OCI-LY3 (cell line): ENCODE measurements around the gene TCF21.
"Not testable (repeated sequence)": the region's sequence is repeated elsewhere in the genome, so short reads cannot be mapped to it uniquely, and the experiment has no call there.

Source experiments
- H2AFZ ChIP-seq: fragments of 200-600, 300-600 bp; shearing (Covaris generic); 2 replicates; pipeline ENCODE4 v1.6.0; 2014; ENCODE audit warnings: antibody characterized with exemption, low read depth, low read length
- H3K27ac ChIP-seq: fragments of 200-600, 300-600 bp; sonication (generic); 2 replicates; pipeline ENCODE4 v1.5.1; 2014; ENCODE audit warnings: mild to moderate bottlenecking, low read length, moderate library complexity, mixed read lengths
- H3K27me3 ChIP-seq: fragments of 200-600, 300-600 bp; sonication (generic); 2 replicates; pipeline ENCODE4 v1.6.1; 2014; ENCODE audit warnings: low read depth, low read length, mixed read lengths
- H3K36me3 ChIP-seq: fragments of 200-600, 300-600 bp; sonication (generic); replicated peaks from 2 replicates; pipeline ENCODE3; 2014; ENCODE audit warnings: low read depth, low read length, mixed read lengths
- H3K4me1 ChIP-seq: fragments of 300-600, 200-600 bp; sonication (generic); 2 replicates; pipeline ENCODE4 v1.6.1; 2014; ENCODE audit warnings: low read length, mixed read lengths
- H3K4me2 ChIP-seq: fragments of 200-600, 300-600 bp; sonication (generic); 2 replicates; pipeline ENCODE4 v1.6.1; 2014; ENCODE audit warnings: low read length, mixed read lengths
- H3K4me3 ChIP-seq: fragments of 300-600, 200-600 bp; sonication (generic); 2 replicates; pipeline ENCODE4 v1.5.1; 2014; ENCODE audit warnings: antibody characterized with exemption, mild to moderate bottlenecking, low read length, moderate library complexity
- H3K79me2 ChIP-seq: fragments of 300-600, 200-600 bp; shearing (Covaris generic); 2 replicates; pipeline ENCODE4 v1.6.1; 2014; ENCODE audit warnings: mild to moderate bottlenecking, low read length, mixed read lengths
- H3K9ac ChIP-seq: fragments of 300-600, 200-600 bp; shearing (Covaris generic); 2 replicates; pipeline ENCODE4 v1.6.0; 2014; ENCODE audit warnings: mild to moderate bottlenecking, low read length, moderate library complexity
- H3K9me3 ChIP-seq: fragments of 200-600, 300-600 bp; shearing (Covaris generic); 2 replicates; pipeline ENCODE4 v1.6.1; 2014; ENCODE audit warnings: low read length, mixed read lengths; ENCODE audit not compliant: insufficient read depth
- H4K20me1 ChIP-seq: fragments of 200-600, 300-600 bp; sonication (generic); 2 replicates; pipeline ENCODE4 v1.6.1; 2016; ENCODE audit warnings: low read length, mixed read lengths; ENCODE audit not compliant: insufficient read depth
- CTCF ChIP-seq: fragments of 200-600, 300-600 bp; sonication (generic); IDR thresholded peaks from 2 replicates; pipeline ENCODE4 v1.5.1; 2014; ENCODE audit warnings: antibody characterized with exemption, low read length, low read depth
- EZH2phosphoT487 ChIP-seq: fragments of 200-600 bp; shearing (Covaris generic); IDR thresholded peaks from 2 replicates; pipeline ENCODE4 v1.6.1; 2018; ENCODE audit warnings: antibody characterized with exemption, mixed run types, low read depth

TCF21 gene

DNA sequence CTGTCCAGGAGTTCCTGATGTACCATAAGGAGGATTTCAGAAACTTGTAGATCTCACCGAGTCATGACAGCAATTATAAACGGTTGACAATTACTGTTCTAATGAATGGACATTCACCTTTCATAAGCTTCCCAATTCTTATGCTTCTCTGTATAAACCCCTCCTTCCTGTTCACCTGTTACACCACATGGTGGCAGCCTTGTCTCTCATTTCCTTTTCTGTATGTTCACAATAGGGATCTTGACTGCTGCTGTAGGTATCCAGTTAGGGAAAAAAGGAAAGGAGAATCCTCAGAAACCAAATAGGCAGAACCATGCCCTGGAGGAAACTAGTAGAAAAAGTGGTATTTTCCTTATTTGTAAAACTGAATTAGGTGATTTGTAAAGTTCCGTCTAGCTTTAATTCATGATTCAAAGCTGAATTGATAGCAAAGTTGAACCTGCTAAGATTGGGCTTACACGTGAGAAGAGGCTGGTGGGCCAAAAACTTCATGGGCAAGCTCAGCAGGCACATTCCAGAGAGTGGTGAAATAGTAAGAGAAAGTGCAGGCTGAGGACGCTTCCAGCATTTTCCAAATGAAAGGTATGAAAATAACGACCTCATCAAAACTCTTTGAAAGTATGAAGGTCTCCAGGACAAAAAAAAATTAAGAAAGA is 35.2 kb downstream of the TCF21 start:
- H2AFZ ChIP-seq: no peak overlapping the region
- peaks cover 20% of the 10 kb centered on the region for H3K27me3 ChIP-seq
- no peaks in the 10 kb centered on the region for H4K20me1 ChIP-seq
- peak overlapping the region; percentile 41 for H3K4me2 ChIP-seq
- no peaks in the 10 kb centered on the region for H3K36me3 ChIP-seq
- H3K4me1 ChIP-seq: peaks cover 9% of the 10 kb centered on the region
- no peaks in the 10 kb centered on the region for H3K79me2 ChIP-seq
- TF ChIP-seq CTCF: peak; percentile 81
- no peak for TF ChIP-seq EZH2phosphoT487
- H3K9ac ChIP-seq: no peak overlapping the region
- no peaks in the 10 kb centered on the region for H3K9me3 ChIP-seq
- no peak overlapping the region for H3K27ac ChIP-seq
- H3K4me3 ChIP-seq: no peak overlapping the region

GRCh38 chr6:133931221-133931620 is 42.3 kb downstream of the TCF21 start:
- H4K20me1 ChIP-seq, H2AFZ ChIP-seq, H3K4me3 ChIP-seq, H3K27me3 ChIP-seq, H3K4me2 ChIP-seq, H3K27ac ChIP-seq, H3K36me3 ChIP-seq, H3K4me1 ChIP-seq, H3K9ac ChIP-seq, H3K79me2 ChIP-seq, H3K9me3 ChIP-seq: not testable (repeated sequence)

DNA sequence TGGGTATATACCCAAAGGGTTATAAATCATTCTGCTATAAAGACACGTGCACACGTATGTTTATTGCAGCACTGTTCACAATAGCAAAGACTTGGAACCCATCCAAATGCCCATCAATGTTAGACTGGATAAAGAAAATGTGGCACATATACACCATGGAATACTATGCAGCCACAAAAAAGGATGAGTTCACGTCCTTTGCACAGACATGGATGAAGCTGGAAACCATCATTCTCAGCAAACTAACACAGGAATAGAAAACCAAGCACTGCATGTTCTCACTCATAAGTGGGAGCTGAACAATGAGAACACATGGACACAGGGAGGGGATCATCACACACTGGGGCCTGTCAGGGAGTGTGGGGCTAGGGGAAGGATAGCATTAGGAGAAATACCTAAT is 47.4 kb downstream of the TCF21 start:
- not testable (repeated sequence) for H2AFZ ChIP-seq, H3K4me1 ChIP-seq, H3K4me3 ChIP-seq, H3K27me3 ChIP-seq, H3K79me2 ChIP-seq, H3K4me2 ChIP-seq, H3K9ac ChIP-seq, H3K9me3 ChIP-seq, H3K36me3 ChIP-seq, H3K27ac ChIP-seq, H4K20me1 ChIP-seq

- no peaks in the 10 kb centered on the region for H3K36me3 ChIP-seq
- no peaks in the 10 kb centered on the region for H3K9me3 ChIP-seq
- no peak overlapping the region for H3K27ac ChIP-seq
- H3K4me1 ChIP-seq: no peaks in the 10 kb centered on the region
- no peaks in the 10 kb centered on the region for H4K20me1 ChIP-seq
- no peaks in the 10 kb centered on the region for H3K79me2 ChIP-seq
- no peak overlapping the region for H2AFZ ChIP-seq
- no peak overlapping the region for H3K4me2 ChIP-seq
- TF ChIP-seq CTCF (no peak), EZH2phosphoT487 (no peak)
- H3K9ac ChIP-seq: no peak overlapping the region
- H3K4me3 ChIP-seq: no peak overlapping the region
- H3K27me3 ChIP-seq: no peaks in the 10 kb centered on the region
Observed at GRCh38 chr6:133937909-133938308, 49.0 kb downstream of the TCF21 start.

GRCh38 chr6:133938533-133938932 is 49.6 kb downstream of the TCF21 start:
- H3K79me2 ChIP-seq: no peaks in the 10 kb centered on the region
- H3K36me3 ChIP-seq: no peaks in the 10 kb centered on the region
- no peaks in the 10 kb centered on the region for H3K4me1 ChIP-seq
- H4K20me1 ChIP-seq: no peaks in the 10 kb centered on the region
- no peak overlapping the region for H3K4me3 ChIP-seq
- no peaks in the 10 kb centered on the region for H3K27me3 ChIP-seq
- H2AFZ ChIP-seq: no peak overlapping the region
- H3K27ac ChIP-seq: no peak overlapping the region
- no peak overlapping the region for H3K9ac ChIP-seq
- H3K9me3 ChIP-seq: no peaks in the 10 kb centered on the region
- TF ChIP-seq EZH2phosphoT487: no peak
- TF ChIP-seq CTCF: no peak
- H3K4me2 ChIP-seq: no peak overlapping the region
